CMK (cell line): ENCODE data around the gene EFNB2.

Experiments used
- DNase-seq: peaks from one replicate; pipeline ENCODE4 v3.0.0-alpha.2; 2010; ENCODE audit warnings: low read depth

EFNB2 gene

GRCh38 chr13:106481919-106482318, 53.5 kb downstream of the EFNB2 start:
- DNase-seq: no peak

GRCh38 chr13:106480351-106480910, 55.0 kb downstream of the EFNB2 start:
- no peak for DNase-seq

- DNase-seq: no peak
Measured at GRCh38 chr13:106479929-106480328, 55.5 kb downstream of the EFNB2 start.

- DNase-seq: no peak
Measured at GRCh38 chr13:106478116-106478515, 57.3 kb downstream of the EFNB2 start.

GRCh38 chr13:106477303-106477702, 58.2 kb downstream of the EFNB2 start:
- no peak for DNase-seq

- no peak for DNase-seq
Measured at GRCh38 chr13:106475852-106476251, 59.6 kb downstream of the EFNB2 start.

- DNase-seq: no peak
Measured at GRCh38 chr13:106474912-106475311, 60.5 kb downstream of the EFNB2 start.

GRCh38 chr13:106473154-106473553, 62.3 kb downstream of the EFNB2 start:
- DNase-seq: no peak

- no peak for DNase-seq
Measured at GRCh38 chr13:106472621-106473020, 62.8 kb downstream of the EFNB2 start.

- no peak for DNase-seq
Measured at GRCh38 chr13:106471957-106472543, 63.4 kb downstream of the EFNB2 start.

GRCh38 chr13:106470576-106470975, 64.9 kb downstream of the EFNB2 start:
- no peak for DNase-seq

GRCh38 chr13:106468744-106469590, 66.5 kb downstream of the EFNB2 start:
- DNase-seq: no peak

- DNase-seq: no peak
Measured at GRCh38 chr13:106468207-106468606, 67.3 kb downstream of the EFNB2 start.

- no peak for DNase-seq
Measured at GRCh38 chr13:106467427-106468122, 67.9 kb downstream of the EFNB2 start.

GRCh38 chr13:106466691-106467426, 68.6 kb downstream of the EFNB2 start:
- DNase-seq: no peak

- peak; percentile 18 for DNase-seq
Measured at GRCh38 chr13:106464076-106464475, 71.4 kb downstream of the EFNB2 start.

- no peak for DNase-seq
Measured at GRCh38 chr13:106462710-106463109, 72.8 kb downstream of the EFNB2 start.

- no peak for DNase-seq
Measured at GRCh38 chr13:106455777-106456176, 79.7 kb downstream of the EFNB2 start.

GRCh38 chr13:106455190-106455589, 80.3 kb downstream of the EFNB2 start:
- no peak for DNase-seq

- DNase-seq: no peak
Measured at GRCh38 chr13:106453101-106453500, 82.4 kb downstream of the EFNB2 start.

- no peak for DNase-seq
Measured at GRCh38 chr13:106450991-106451390, 84.5 kb downstream of the EFNB2 start.

GRCh38 chr13:106449096-106449495, 86.4 kb downstream of the EFNB2 start:
- DNase-seq: no peak
